Tibial nerve (tissue), 4 donors: Measurements from ENCODE around the gene NHERF2. TPM values are rescaled to one million over a fixed set of nuclear protein-coding genes. Genes with fewer than 3 reads are reported as not detected.

ENCODE experiments used
- DNase-seq, 2 donors: peaks; one replicate each; pipeline ENCODE4 v3.0.0-alpha.2; 2019; ENCODE audit warnings: low spot score in 2 of 2
- H3K27ac ChIP-seq, 4 donors: fragments of 200-600 bp; sonication (generic) in 3 of 4; one replicate each; pipeline ENCODE4 v1.5.1; 2017 to 2019; ENCODE audit warnings: mild to moderate bottlenecking in 1 of 4
- H3K27me3 ChIP-seq, 2 donors: fragments of 200-600 bp; sonication (generic) in 1 of 2; one replicate each; pipeline versions ENCODE4 v1.5.1 to v1.6.0; 2017 to 2019
- H3K36me3 ChIP-seq, 3 donors: fragments of 200-600 bp; sonication (generic); one replicate each; pipeline ENCODE4 v1.5.1; 2018 to 2019
- H3K4me1 ChIP-seq, 4 donors: fragments of 200-600 bp; sonication (generic) in 3 of 4; one replicate each; pipeline ENCODE4 v1.5.1; 2017 to 2019
- H3K4me3 ChIP-seq, 4 donors: fragments of 200-600 bp; sonication (generic) in 3 of 4; one replicate each; pipeline ENCODE4 v1.5.1; 2017 to 2019; ENCODE audit warnings: mild to moderate bottlenecking in 1 of 4, moderate library complexity in 1 of 4
- H3K9me3 ChIP-seq, 4 donors: fragments of 200-600 bp; sonication (generic) in 3 of 4; one replicate each; pipeline ENCODE4 v1.5.1; 2017 to 2019
- EP300 ChIP-seq, 2 donors: sonication (generic); formaldehyde crosslinking; IDR thresholded peaks; one replicate each; pipeline ENCODE4 v1.6.1; 2017; ENCODE audit warnings: antibody characterized with exemption in 2 of 2, mild to moderate bottlenecking in 1 of 2
- POLR2A ChIP-seq, 2 donors: fragments of 450-650 bp; IDR thresholded peaks; one replicate each; pipeline ENCODE4 v1.6.1; 2017; ENCODE audit warnings: antibody characterized with exemption in 2 of 2, mild to moderate bottlenecking in 2 of 2, moderate library complexity in 2 of 2
- WGBS, 2 donors: methylation state at CpG; one replicate each; pipeline ENCODE4 v1.1.5; 2018; 5-methylcytosine and 5-hydroxymethylcytosine counted together
- total RNA-seq, 4 donors: library from RNA; depleted of rRNA; stranded (reverse); fragments of >200 nt; gene quantifications; one replicate each; pipeline ENCODE4 v1.1.0, GENCODE V29; 2016
- TF ChIP-seq, protein P1 (sequence below), 5 experiments: fragments of 200-600 bp in 3 of 5; fragments of 450-650 bp in 2 of 5; sonication (generic) in 3 of 5; IDR thresholded peaks; one replicate each; pipeline ENCODE4 v1.5.1; 2016 to 2019; ENCODE audit warnings: antibody characterized with exemption in 5 of 5, mild to moderate bottlenecking in 3 of 5, moderate library complexity in 2 of 5

The NHERF2 gene
- total RNA-seq, 4 donors from 2014 or later: 54.7 to 83.1 (median 64.9) TPM

DNA sequence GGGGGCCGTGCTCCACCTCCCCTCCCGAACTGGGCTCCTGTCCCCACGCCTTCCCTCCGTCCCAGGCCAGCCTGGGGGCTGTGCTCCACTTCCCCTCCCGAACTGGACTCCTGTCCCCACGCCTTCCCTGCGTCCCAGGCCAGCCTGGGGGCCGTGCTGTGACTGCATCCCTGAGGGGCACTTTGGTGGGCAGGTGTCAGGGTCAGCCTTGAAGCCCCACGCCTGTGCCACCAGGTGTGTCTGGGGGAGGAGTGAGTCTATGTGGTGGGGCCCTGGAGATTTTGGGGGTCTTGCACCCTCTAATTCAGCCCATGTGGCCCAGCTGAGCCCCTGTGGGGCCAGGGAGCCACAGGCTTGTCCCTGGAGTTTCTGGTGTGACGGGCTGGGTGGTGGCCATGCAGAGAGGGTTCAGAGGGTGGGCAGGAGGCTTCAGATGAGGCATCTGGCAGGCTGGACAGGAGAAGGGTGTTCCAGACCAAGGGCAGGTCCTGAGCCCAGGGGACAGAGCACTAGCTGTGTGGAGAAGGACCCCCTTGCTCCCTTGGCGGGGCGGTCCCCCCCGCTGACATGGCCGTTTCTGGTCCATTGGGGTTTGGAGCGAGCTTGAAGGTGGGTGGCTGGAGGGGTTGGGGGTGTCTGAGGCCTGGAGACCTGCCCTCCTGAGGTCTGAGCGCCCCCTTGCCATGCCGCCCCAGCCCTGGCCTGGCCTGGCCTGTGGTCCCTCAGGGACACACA, 8.2 kb downstream of the NHERF2 start:
- Histone ChIP-seq H3K4me3 (peak overlapping the region in 2 of 4 donors; percentile 33 to 45), H3K27me3 (no peaks in the 10 kb centered on the region), H3K4me1 (peaks cover 0 to 95% (median 75%) of the 10 kb centered on the region in 4 donors), H3K36me3 (peaks cover 0 to 4% (median 0%) of the 10 kb centered on the region in 3 donors), H3K9me3 (no peaks in the 10 kb centered on the region), H3K27ac (peak overlapping the region; percentile 69 to 99 (median 88))
- WGBS, 2 donors: 50 to 69% methylated on average over 8 to 14 of the region's 17 CpGs
- no peak for TF ChIP-seq EP300 (IDR thresholded peaks at IDR 0.05)
- DNase-seq: no peak

- Histone ChIP-seq H3K27me3 (no peaks in the 10 kb centered on the region), H3K4me3 (peak overlapping the region in 3 of 4 donors; percentile 9 to 45 (median 33)), H3K36me3 (no peaks in the 10 kb centered on the region), H3K27ac (peak overlapping the region; percentile 69 to 99 (median 88)), H3K9me3 (no peaks in the 10 kb centered on the region), H3K4me1 (peaks cover 0 to 98% (median 80%) of the 10 kb centered on the region in 4 donors)
- 21 to 31% methylated on average over 7 to 25 of the region's 34 CpGs for WGBS, 2 donors
- TF ChIP-seq, protein P1, sequence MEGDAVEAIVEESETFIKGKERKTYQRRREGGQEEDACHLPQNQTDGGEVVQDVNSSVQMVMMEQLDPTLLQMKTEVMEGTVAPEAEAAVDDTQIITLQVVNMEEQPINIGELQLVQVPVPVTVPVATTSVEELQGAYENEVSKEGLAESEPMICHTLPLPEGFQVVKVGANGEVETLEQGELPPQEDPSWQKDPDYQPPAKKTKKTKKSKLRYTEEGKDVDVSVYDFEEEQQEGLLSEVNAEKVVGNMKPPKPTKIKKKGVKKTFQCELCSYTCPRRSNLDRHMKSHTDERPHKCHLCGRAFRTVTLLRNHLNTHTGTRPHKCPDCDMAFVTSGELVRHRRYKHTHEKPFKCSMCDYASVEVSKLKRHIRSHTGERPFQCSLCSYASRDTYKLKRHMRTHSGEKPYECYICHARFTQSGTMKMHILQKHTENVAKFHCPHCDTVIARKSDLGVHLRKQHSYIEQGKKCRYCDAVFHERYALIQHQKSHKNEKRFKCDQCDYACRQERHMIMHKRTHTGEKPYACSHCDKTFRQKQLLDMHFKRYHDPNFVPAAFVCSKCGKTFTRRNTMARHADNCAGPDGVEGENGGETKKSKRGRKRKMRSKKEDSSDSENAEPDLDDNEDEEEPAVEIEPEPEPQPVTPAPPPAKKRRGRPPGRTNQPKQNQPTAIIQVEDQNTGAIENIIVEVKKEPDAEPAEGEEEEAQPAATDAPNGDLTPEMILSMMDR (IDR thresholded peaks at IDR 0.05): no peak
- TF ChIP-seq POLR2A (IDR thresholded peaks at IDR 0.05) (peak in 1 of 2 donors; percentile 18), EP300 (IDR thresholded peaks at IDR 0.05) (peak; percentile 55 to 57)
- DNase-seq: peak; percentile 64 to 78
Observed at GRCh38 chr16:2035431-2036199, 8.9 kb downstream of the NHERF2 start.

DNA sequence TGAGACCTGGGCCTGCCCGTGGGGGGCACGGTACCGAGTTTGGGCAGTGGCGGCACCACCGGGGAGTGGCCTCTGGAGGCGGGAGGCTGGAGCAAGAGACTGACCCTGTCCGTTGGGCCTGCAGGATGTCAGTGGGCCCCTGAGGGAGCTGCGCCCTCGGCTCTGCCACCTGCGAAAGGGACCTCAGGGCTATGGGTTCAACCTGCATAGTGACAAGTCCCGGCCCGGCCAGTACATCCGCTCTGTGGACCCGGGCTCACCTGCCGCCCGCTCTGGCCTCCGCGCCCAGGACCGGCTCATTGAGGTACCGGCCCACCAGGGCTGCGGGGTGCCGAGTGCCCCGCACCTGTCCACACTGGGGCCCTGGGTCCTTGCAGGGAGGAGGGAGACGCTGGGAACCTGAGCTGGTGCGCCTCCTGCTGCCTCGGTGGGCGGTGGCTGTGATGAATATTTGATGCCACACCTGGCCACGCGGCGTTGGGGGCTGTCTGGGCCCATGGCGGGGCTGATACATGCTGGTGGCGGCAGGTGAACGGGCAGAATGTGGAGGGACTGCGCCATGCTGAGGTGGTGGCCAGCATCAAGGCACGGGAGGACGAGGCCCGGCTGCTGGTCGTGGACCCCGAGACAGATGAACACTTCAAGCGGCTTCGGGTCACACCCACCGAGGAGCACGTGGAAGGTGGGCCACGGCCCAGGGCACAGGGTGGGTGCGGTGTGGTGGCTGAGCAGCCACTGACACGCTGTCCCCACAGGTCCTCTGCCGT, 9.7 kb downstream of the NHERF2 start:
- Histone ChIP-seq H3K9me3 (no peaks in the 10 kb centered on the region), H3K27me3 (no peaks in the 10 kb centered on the region), H3K4me3 (peak overlapping the region in 3 of 4 donors; percentile 9 to 45 (median 33)), H3K4me1 (peaks cover 0 to 98% (median 82%) of the 10 kb centered on the region in 4 donors), H3K27ac (peak overlapping the region; percentile 69 to 99 (median 88)), H3K36me3 (peaks cover 0 to 6% (median 0%) of the 10 kb centered on the region in 3 donors)
- TF ChIP-seq, protein P1 (IDR thresholded peaks at IDR 0.05): no peak
- no peak for TF ChIP-seq EP300 (IDR thresholded peaks at IDR 0.05)
- TF ChIP-seq POLR2A (IDR thresholded peaks at IDR 0.05): no peak
- WGBS, 2 donors: 83 to 84% methylated on average over 16 to 42 of the region's 47 CpGs
- no peak for DNase-seq

DNA sequence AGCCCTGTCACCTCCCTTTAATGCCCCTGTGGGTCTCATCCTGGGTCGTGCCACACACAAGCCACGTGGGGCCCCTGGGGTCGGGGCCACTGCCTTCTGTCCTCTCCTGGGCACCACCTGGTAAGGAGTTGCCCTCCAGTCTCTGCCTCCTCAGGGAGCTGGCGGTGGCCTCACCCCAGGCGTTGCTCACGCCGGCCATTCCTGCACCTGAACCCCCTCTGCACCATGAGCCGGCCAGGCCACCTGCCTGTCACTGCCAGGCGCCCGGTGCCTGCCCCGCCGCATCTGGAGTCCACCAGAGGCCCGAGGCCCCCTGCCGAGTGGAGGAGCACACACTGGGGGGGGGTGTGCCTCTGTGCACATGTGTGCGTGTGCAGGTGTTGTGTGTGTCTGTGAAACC, 10.4 kb downstream of the NHERF2 start:
- DNase-seq: no peak
- 83 to 93% methylated on average over 3 to 12 of the region's 15 CpGs for WGBS, 2 donors
- Histone ChIP-seq H3K4me3 (no peak overlapping the region), H3K27ac (peak overlapping the region; percentile 69 to 99 (median 88)), H3K27me3 (no peaks in the 10 kb centered on the region), H3K36me3 (peaks cover 0 to 6% (median 0%) of the 10 kb centered on the region in 3 donors), H3K9me3 (no peaks in the 10 kb centered on the region), H3K4me1 (peaks cover 0 to 94% (median 82%) of the 10 kb centered on the region in 4 donors)
- TF ChIP-seq EP300 (IDR thresholded peaks at IDR 0.05) (no peak), POLR2A (IDR thresholded peaks at IDR 0.05) (no peak)
- TF ChIP-seq, protein P1 (IDR thresholded peaks at IDR 0.05): no peak

- H3K4me1 ChIP-seq: peaks cover 0 to 92% (median 79%) of the 10 kb centered on the region in 4 donors
- DNase-seq: no peak
- no peaks in the 10 kb centered on the region for H3K9me3 ChIP-seq
- peaks cover 0 to 6% (median 0%) of the 10 kb centered on the region in 3 donors for H3K36me3 ChIP-seq
- no peaks in the 10 kb centered on the region for H3K27me3 ChIP-seq
- WGBS, 2 donors: 53 to 63% methylated on average over 22 to 27 of the region's 29 CpGs
- H3K27ac ChIP-seq: peak overlapping the region; percentile 69 to 99 (median 88)
- TF ChIP-seq EP300 (IDR thresholded peaks at IDR 0.05): no peak
- TF ChIP-seq, protein P1 (IDR thresholded peaks at IDR 0.05): no peak
- no peak for TF ChIP-seq POLR2A (IDR thresholded peaks at IDR 0.05)
- H3K4me3 ChIP-seq: no peak overlapping the region
Observed at GRCh38 chr16:2037647-2038381, 11.1 kb downstream of the NHERF2 start.
